Epithelial cell of proximal tubule (primary cell): Measurements from ENCODE around the gene P2RY14. TPM values are rescaled to one million over a fixed set of nuclear protein-coding genes. Genes with fewer than 3 reads are reported as not detected.

Experiments
- DNase-seq: peaks from one replicate; pipeline ENCODE4 v3.0.0-alpha.2; 2011; ENCODE audit warnings: low read depth
- H3K4me3 ChIP-seq: 2 replicates; pipeline ENCODE4 v1.5.1; 2011; ENCODE audit warnings: low read depth, mild to moderate bottlenecking, low read length
- total RNA-seq: library from RNA; depleted of rRNA; stranded (reverse); fragments of >200 nt; gene quantifications from 2 replicates; pipeline ENCODE4 v1.2.3, GENCODE V29; 2015
- TF ChIP-seq, protein P1 (sequence below): conservative IDR thresholded peaks from 2 replicates; pipeline ENCODE4 v1.5.1; 2012; ENCODE audit warnings: low read depth, mild to moderate bottlenecking, low read length

Gene P2RY14
- total RNA-seq: not detected in 2 replicates

DNA sequence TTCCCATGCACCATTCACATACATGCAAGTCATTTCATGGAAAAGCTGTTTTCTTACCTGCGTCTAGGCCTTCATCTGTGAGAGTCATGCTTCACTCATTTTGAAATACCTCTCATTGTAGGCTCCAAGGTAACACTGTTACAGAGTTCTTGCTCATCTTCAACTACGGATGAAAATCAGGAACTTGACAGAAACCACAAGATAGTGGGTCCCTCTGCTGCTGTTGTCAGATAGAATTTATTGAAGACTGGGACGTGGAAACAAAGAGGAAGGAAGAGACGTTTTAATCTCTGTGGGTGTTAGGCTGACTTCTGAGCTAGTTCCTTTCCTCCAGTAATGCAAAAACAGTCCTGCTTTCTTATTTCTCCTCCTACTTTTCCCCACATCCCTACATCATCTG, at the start of gene P2RY14:
Gene P2RY14, minus strand, starts transcription at position 313 of the 400 bp plus-strand sequence. CDS start 64,226 bp downstream, outside the sequence.
- H3K4me3 ChIP-seq: no peak within 1 kb of the TSS
- TF ChIP-seq, protein P1, sequence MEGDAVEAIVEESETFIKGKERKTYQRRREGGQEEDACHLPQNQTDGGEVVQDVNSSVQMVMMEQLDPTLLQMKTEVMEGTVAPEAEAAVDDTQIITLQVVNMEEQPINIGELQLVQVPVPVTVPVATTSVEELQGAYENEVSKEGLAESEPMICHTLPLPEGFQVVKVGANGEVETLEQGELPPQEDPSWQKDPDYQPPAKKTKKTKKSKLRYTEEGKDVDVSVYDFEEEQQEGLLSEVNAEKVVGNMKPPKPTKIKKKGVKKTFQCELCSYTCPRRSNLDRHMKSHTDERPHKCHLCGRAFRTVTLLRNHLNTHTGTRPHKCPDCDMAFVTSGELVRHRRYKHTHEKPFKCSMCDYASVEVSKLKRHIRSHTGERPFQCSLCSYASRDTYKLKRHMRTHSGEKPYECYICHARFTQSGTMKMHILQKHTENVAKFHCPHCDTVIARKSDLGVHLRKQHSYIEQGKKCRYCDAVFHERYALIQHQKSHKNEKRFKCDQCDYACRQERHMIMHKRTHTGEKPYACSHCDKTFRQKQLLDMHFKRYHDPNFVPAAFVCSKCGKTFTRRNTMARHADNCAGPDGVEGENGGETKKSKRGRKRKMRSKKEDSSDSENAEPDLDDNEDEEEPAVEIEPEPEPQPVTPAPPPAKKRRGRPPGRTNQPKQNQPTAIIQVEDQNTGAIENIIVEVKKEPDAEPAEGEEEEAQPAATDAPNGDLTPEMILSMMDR: no peak
- no peak for DNase-seq

GRCh38 chr3:151327571-151328198, 49.3 kb upstream of the P2RY14 start:
- TF ChIP-seq, protein P1: peak; percentile 54
- H3K4me3 ChIP-seq: no peak overlapping the region
- DNase-seq: no peak

- no peak overlapping the region for H3K4me3 ChIP-seq
- TF ChIP-seq, protein P1: no peak
- no peak for DNase-seq
Measured at GRCh38 chr3:151322511-151322910, 44.2 kb upstream of the P2RY14 start.

DNA sequence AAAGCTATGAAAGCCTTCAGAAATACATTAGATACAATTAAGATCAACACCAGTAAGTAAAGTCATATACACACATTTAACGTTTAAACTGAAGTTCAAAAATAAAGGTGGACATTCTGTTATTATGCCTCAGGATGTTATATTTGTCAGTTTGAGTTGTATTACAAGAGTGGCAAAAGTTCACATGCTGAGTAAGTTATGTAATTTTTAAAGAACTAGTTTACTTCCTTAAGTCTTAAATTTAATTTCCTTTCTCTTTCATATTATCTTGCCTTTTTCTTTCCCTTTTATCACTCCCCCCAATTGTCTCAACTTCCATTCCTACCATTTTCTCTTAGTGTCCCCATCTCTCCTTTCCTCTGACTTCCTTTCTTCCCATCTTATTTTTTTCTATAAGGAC, 43.2 kb upstream of the P2RY14 start:
- H3K4me3 ChIP-seq: no peak overlapping the region
- TF ChIP-seq, protein P1: no peak
- no peak for DNase-seq

DNA sequence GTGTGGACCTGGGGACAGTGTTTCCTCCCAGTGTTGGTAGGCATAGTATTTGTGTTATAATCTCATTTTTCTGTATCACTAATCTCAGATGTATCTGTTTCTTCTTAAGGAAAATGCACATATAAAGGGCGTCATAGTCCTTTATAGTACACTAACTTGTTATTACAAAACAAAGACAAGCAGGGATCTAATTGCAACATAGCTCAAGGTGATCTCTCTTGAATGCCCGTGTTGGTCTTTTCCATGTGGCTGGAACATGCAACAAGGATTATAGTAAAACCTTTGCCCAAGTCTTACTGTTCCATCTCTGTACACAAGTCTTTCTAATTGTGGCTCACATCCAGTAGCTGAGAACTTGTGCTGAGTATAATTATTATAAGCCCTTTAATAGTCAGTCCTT, 41.8 kb upstream of the P2RY14 start:
- no peak for DNase-seq
- no peak overlapping the region for H3K4me3 ChIP-seq
- TF ChIP-seq, protein P1: no peak

DNA sequence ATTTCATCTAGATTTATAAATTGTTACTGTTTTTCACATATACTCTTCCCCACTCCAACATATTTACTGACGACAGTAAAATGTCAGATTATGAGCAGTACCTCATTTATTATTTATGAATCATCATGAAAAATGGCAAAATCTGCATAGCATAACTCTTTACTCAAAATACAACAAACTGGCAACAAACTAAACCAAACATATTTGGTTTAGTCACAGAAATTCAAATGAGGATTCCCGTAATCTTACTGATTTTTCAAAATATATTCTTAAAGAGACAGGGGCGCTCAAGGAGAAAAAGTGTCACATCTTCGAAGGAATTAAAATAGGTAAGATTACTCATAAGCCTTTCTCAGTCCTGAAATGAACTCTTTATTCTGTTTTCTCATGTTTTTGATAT, 41.3 kb upstream of the P2RY14 start:
- DNase-seq: no peak
- TF ChIP-seq, protein P1: no peak
- H3K4me3 ChIP-seq: no peak overlapping the region

DNA sequence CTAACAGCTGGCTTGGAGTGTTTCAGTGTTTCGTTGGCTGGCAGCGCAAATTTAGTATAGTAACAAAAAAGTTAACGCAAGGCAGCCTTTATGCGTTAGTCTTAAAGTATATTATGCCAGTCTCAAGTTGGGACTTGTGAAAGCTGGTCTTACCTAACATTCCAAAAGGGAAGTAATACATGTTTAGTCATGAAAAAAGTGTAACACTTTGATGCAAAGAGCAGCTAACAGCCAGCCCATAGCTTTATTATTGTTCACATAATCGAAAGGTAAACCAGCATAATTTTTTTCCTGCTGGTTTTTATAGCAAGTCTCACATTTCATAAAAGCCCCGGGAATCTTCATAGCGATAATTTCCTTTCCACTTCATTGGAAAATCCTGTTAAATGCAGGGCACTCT, 40.6 kb upstream of the P2RY14 start:
- TF ChIP-seq, protein P1: no peak
- no peak for DNase-seq
- no peak overlapping the region for H3K4me3 ChIP-seq
